ENCODE results near the gene CCNB2. TPM values are rescaled to one million over a fixed set of nuclear protein-coding genes. Genes with fewer than 3 reads are reported as not detected.

CCNB2 gene
- total and polyA plus RNA-seq, 9 of the 15 experiments (the other 6 are each of a cell fraction or from before 2014, with no cell fraction given): 84.8 to 266 (median 124) TPM

DNA sequence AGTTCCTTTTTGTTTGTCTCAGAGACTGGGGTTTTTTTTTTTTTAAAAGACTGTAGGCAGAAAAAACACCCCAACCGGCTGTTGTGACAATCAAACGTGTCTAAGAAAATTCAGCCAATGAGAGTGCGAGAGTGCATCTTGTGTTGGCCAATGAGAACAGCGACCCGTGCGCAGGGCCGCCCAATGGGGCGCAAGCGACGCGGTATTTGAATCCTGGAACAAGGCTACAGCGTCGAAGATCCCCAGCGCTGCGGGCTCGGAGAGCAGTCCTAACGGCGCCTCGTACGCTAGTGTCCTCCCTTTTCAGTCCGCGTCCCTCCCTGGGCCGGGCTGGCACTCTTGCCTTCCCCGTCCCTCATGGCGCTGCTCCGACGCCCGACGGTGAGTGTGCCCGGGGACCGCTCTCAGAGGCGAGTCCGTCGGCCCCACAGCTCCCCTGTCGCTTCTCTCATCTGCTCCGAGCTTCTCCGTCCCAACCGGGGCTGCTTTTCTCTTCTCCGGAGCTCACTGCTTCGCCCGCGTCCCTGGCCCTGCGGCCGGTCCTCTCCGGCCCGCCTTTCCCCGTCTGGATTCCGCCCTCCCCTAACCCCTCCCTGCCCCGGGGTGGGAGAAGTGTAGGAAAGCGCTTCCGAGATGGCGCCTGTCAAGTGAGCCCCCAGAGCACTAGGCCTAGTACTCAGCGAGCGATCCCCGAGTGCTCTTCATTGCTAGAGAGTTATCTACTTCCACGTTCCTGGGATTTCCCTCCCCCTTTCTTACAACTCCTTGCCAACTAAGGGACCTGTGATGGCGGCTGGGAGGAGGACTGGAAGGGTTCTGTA, at the start of gene CCNB2 (continued):
- TF ChIP-seq SNRNP70 (optimal IDR thresholded peaks at IDR 0.05; ENCODE audit: low read depth, low read length) (no peak), WHSC1 (IDR thresholded peaks at IDR 0.05; ENCODE audit: low read length) (no peak), L3MBTL2 (IDR thresholded peaks at IDR 0.05) (peak; percentile 85), ZNF175 (CRISPR knock-in tag; IDR thresholded peaks at IDR 0.05; ENCODE audit: low read depth) (no peak), KAT7 (CRISPR knock-in tag; IDR thresholded peaks at IDR 0.05; ENCODE audit: borderline replicate concordance) (peak; percentile 67; the same call in 1 of the 2 replicates), SREBF1 (IDR thresholded peaks at IDR 0.05; ENCODE audit: borderline replicate concordance, low read depth, low read length) (no peak), CBX3 (IDR thresholded peaks at IDR 0.05; ENCODE audit: borderline replicate concordance in 1 of 2, low read length in 2 of 2) (no peak), CBFA2T3 (IDR thresholded peaks at IDR 0.05) (no peak), TCFL5 (CRISPR knock-in tag; conservative IDR thresholded peaks at IDR 0.05) (no peak), POLR2G (IDR thresholded peaks at IDR 0.05; ENCODE audit: low read depth, low read length) (peak; percentile 98), PYGO2 (tag; IDR thresholded peaks at IDR 0.05) (no peak)
- TF ChIP-seq, protein P1, sequence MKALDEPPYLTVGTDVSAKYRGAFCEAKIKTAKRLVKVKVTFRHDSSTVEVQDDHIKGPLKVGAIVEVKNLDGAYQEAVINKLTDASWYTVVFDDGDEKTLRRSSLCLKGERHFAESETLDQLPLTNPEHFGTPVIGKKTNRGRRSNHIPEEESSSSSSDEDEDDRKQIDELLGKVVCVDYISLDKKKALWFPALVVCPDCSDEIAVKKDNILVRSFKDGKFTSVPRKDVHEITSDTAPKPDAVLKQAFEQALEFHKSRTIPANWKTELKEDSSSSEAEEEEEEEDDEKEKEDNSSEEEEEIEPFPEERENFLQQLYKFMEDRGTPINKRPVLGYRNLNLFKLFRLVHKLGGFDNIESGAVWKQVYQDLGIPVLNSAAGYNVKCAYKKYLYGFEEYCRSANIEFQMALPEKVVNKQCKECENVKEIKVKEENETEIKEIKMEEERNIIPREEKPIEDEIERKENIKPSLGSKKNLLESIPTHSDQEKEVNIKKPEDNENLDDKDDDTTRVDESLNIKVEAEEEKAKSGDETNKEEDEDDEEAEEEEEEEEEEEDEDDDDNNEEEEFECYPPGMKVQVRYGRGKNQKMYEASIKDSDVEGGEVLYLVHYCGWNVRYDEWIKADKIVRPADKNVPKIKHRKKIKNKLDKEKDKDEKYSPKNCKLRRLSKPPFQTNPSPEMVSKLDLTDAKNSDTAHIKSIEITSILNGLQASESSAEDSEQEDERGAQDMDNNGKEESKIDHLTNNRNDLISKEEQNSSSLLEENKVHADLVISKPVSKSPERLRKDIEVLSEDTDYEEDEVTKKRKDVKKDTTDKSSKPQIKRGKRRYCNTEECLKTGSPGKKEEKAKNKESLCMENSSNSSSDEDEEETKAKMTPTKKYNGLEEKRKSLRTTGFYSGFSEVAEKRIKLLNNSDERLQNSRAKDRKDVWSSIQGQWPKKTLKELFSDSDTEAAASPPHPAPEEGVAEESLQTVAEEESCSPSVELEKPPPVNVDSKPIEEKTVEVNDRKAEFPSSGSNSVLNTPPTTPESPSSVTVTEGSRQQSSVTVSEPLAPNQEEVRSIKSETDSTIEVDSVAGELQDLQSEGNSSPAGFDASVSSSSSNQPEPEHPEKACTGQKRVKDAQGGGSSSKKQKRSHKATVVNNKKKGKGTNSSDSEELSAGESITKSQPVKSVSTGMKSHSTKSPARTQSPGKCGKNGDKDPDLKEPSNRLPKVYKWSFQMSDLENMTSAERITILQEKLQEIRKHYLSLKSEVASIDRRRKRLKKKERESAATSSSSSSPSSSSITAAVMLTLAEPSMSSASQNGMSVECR (CRISPR knock-in tag; IDR thresholded peaks at IDR 0.05): peak; percentile 90
- TF ChIP-seq, protein P2, sequence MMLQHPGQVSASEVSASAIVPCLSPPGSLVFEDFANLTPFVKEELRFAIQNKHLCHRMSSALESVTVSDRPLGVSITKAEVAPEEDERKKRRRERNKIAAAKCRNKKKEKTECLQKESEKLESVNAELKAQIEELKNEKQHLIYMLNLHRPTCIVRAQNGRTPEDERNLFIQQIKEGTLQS (IDR thresholded peaks at IDR 0.05): no peak
- TF ChIP-seq, protein P2 (CRISPR knock-in tag; conservative IDR thresholded peaks at IDR 0.05): no peak
- TF ChIP-seq, protein P3, sequence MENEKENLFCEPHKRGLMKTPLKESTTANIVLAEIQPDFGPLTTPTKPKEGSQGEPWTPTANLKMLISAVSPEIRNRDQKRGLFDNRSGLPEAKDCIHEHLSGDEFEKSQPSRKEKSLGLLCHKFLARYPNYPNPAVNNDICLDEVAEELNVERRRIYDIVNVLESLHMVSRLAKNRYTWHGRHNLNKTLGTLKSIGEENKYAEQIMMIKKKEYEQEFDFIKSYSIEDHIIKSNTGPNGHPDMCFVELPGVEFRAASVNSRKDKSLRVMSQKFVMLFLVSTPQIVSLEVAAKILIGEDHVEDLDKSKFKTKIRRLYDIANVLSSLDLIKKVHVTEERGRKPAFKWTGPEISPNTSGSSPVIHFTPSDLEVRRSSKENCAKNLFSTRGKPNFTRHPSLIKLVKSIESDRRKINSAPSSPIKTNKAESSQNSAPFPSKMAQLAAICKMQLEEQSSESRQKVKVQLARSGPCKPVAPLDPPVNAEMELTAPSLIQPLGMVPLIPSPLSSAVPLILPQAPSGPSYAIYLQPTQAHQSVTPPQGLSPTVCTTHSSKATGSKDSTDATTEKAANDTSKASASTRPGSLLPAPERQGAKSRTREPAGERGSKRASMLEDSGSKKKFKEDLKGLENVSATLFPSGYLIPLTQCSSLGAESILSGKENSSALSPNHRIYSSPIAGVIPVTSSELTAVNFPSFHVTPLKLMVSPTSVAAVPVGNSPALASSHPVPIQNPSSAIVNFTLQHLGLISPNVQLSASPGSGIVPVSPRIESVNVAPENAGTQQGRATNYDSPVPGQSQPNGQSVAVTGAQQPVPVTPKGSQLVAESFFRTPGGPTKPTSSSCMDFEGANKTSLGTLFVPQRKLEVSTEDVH (IDR thresholded peaks at IDR 0.05; ENCODE audit: low read depth, partially characterized antibody): no peak
- TF ChIP-seq, protein P4, sequence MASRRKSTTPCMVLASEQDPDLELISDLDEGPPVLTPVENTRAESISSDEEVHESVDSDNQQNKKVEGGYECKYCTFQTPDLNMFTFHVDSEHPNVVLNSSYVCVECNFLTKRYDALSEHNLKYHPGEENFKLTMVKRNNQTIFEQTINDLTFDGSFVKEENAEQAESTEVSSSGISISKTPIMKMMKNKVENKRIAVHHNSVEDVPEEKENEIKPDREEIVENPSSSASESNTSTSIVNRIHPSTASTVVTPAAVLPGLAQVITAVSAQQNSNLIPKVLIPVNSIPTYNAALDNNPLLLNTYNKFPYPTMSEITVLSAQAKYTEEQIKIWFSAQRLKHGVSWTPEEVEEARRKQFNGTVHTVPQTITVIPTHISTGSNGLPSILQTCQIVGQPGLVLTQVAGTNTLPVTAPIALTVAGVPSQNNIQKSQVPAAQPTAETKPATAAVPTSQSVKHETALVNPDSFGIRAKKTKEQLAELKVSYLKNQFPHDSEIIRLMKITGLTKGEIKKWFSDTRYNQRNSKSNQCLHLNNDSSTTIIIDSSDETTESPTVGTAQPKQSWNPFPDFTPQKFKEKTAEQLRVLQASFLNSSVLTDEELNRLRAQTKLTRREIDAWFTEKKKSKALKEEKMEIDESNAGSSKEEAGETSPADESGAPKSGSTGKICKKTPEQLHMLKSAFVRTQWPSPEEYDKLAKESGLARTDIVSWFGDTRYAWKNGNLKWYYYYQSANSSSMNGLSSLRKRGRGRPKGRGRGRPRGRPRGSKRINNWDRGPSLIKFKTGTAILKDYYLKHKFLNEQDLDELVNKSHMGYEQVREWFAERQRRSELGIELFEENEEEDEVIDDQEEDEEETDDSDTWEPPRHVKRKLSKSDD (conservative IDR thresholded peaks at IDR 0.05; ENCODE audit: low read length): no peak; the same call in 1 of the 2 replicates
